ENCODE results near the gene NRF1.

The NRF1 gene

GRCh38 chr7:129730159-129730558 is 118.6 kb downstream of the NRF1 start:
- Histone ChIP-seq H3K27ac (ENCODE audit: low read length) (no peak overlapping the region), H3K4me3 (ENCODE audit: low read length) (no peak overlapping the region), H3K9me2 (replicated peaks; ENCODE audit: insufficient read depth, low read length) (no peaks in the 10 kb centered on the region), H3K4me2 (ENCODE audit: low read depth, low read length) (no peak overlapping the region), H3K27me3 (replicated peaks; ENCODE audit: insufficient read depth, low read length) (no peaks in the 10 kb centered on the region), H3K79me2 (ENCODE audit: low read length) (no peaks in the 10 kb centered on the region), H3K9me3 (replicated peaks; ENCODE audit: insufficient read depth, low read length) (no peaks in the 10 kb centered on the region), H2AFZ (ENCODE audit: low read length) (no peak overlapping the region), H4K20me1 (ENCODE audit: insufficient read depth, low read length) (no peaks in the 10 kb centered on the region), H3K4me1 (ENCODE audit: low read length) (no peaks in the 10 kb centered on the region), H3F3A (ENCODE audit: insufficient read depth, low read length) (no peaks in the 10 kb centered on the region), H3K9ac (ENCODE audit: low read length) (no peak overlapping the region), H3K36me3 (replicated peaks; ENCODE audit: insufficient read depth, low read length) (no peaks in the 10 kb centered on the region; the same call in 1 of the 2 replicates)
- TF ChIP-seq CTCF (IDR thresholded peaks at IDR 0.05; ENCODE audit: low read length): no peak
- TF ChIP-seq EZH2 (optimal IDR thresholded peaks at IDR 0.05; ENCODE audit: low read depth, low read length): no peak
- TF ChIP-seq EZH2phosphoT487 (IDR thresholded peaks at IDR 0.05; ENCODE audit: low read length): no peak
- no peak for DNase-seq

- no peaks in the 10 kb centered on the region; the same call in 1 of the 2 replicates for H3K36me3 ChIP-seq (replicated peaks; ENCODE audit: insufficient read depth, low read length)
- no peaks in the 10 kb centered on the region for H3F3A ChIP-seq (ENCODE audit: insufficient read depth, low read length)
- H3K27ac ChIP-seq (ENCODE audit: low read length): no peak overlapping the region
- no peaks in the 10 kb centered on the region for H3K4me1 ChIP-seq (ENCODE audit: low read length)
- TF ChIP-seq EZH2 (optimal IDR thresholded peaks at IDR 0.05; ENCODE audit: low read depth, low read length) (no peak), CTCF (IDR thresholded peaks at IDR 0.05; ENCODE audit: low read length) (no peak), EZH2phosphoT487 (IDR thresholded peaks at IDR 0.05; ENCODE audit: low read length) (no peak)
- DNase-seq: no peak
- H3K9me2 ChIP-seq (replicated peaks; ENCODE audit: insufficient read depth, low read length): no peaks in the 10 kb centered on the region
- no peaks in the 10 kb centered on the region for H3K9me3 ChIP-seq (replicated peaks; ENCODE audit: insufficient read depth, low read length)
- H4K20me1 ChIP-seq (ENCODE audit: insufficient read depth, low read length): no peaks in the 10 kb centered on the region
- no peaks in the 10 kb centered on the region for H3K79me2 ChIP-seq (ENCODE audit: low read length)
- no peak overlapping the region for H2AFZ ChIP-seq (ENCODE audit: low read length)
- H3K4me2 ChIP-seq (ENCODE audit: low read depth, low read length): no peak overlapping the region
- H3K9ac ChIP-seq (ENCODE audit: low read length): no peak overlapping the region
- no peaks in the 10 kb centered on the region for H3K27me3 ChIP-seq (replicated peaks; ENCODE audit: insufficient read depth, low read length)
- no peak overlapping the region for H3K4me3 ChIP-seq (ENCODE audit: low read length)
Measured at GRCh38 chr7:129734400-129734799, 122.9 kb downstream of the NRF1 start.

GRCh38 chr7:129739427-129739826 is 127.9 kb downstream of the NRF1 start:
- Histone ChIP-seq H3K4me3 (ENCODE audit: low read length) (no peak overlapping the region), H3K4me1 (ENCODE audit: low read length) (0 out of 2 replicates have a peak, but pooled peaks cover 4% of the 10 kb centered on the region), H3F3A (ENCODE audit: insufficient read depth, low read length) (no peaks in the 10 kb centered on the region), H2AFZ (ENCODE audit: low read length) (no peak overlapping the region), H3K4me2 (ENCODE audit: low read depth, low read length) (no peak overlapping the region), H3K79me2 (ENCODE audit: low read length) (no peaks in the 10 kb centered on the region), H3K9ac (ENCODE audit: low read length) (no peak overlapping the region), H3K27ac (ENCODE audit: low read length) (no peak overlapping the region), H3K36me3 (replicated peaks; ENCODE audit: insufficient read depth, low read length) (no peaks in the 10 kb centered on the region), H3K27me3 (replicated peaks; ENCODE audit: insufficient read depth, low read length) (no peaks in the 10 kb centered on the region), H3K9me2 (replicated peaks; ENCODE audit: insufficient read depth, low read length) (no peaks in the 10 kb centered on the region), H3K9me3 (replicated peaks; ENCODE audit: insufficient read depth, low read length) (no peaks in the 10 kb centered on the region), H4K20me1 (ENCODE audit: insufficient read depth, low read length) (no peaks in the 10 kb centered on the region)
- no peak for DNase-seq
- no peak for TF ChIP-seq EZH2phosphoT487 (IDR thresholded peaks at IDR 0.05; ENCODE audit: low read length)
- no peak for TF ChIP-seq CTCF (IDR thresholded peaks at IDR 0.05; ENCODE audit: low read length)
- no peak for TF ChIP-seq EZH2 (optimal IDR thresholded peaks at IDR 0.05; ENCODE audit: low read depth, low read length)
